Epithelial cell of proximal tubule (primary cell): ENCODE data around the gene CDK6. TPM values are rescaled to one million over a fixed set of nuclear protein-coding genes. Genes with fewer than 3 reads are reported as not detected.

Source experiments
- DNase-seq: peaks from one replicate; pipeline ENCODE4 v3.0.0-alpha.2; 2011; ENCODE audit warnings: low read depth
- H3K4me3 ChIP-seq: 2 replicates; pipeline ENCODE4 v1.5.1; 2011; ENCODE audit warnings: low read depth, mild to moderate bottlenecking, low read length
- total RNA-seq: library from RNA; depleted of rRNA; stranded (reverse); fragments of >200 nt; gene quantifications from 2 replicates; pipeline ENCODE4 v1.2.3, GENCODE V29; 2015
- TF ChIP-seq, protein P1 (sequence below): conservative IDR thresholded peaks from 2 replicates; pipeline ENCODE4 v1.5.1; 2012; ENCODE audit warnings: low read depth, mild to moderate bottlenecking, low read length

The CDK6 gene
- total RNA-seq, 1 donor from 2014 or later, result 99.4 TPM

DNA sequence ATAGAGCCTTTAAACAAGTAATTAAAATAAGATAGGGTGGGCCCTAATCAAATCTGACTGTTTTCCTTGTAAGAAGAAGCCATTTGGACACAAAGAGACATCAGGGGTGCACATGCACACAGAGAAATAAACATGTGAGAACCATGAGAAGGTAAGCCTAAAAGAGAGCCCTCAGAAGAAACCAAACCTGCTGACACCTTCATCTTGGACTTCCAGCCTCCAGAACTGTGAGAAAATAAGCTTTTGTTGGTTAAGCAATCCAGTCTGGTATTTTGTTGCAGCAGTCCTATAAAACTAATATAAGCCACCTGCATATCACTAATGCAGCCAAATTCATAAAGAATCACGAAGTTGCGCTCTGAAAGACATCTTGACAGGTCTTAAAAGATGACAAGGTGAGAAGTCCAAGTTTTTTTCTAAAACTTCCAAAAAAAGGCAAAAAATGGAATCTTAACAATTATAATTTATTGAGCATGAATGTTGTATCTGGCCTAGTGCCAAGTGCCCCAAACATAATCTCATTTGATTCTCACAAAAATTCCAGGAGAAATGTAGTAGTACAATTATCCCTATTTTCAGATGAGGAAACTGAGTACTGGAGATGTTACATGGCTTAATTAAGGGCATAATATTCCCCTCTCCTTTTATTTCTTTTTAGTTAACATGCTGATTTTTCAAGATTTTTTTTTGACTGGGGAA, 211.9 kb downstream of the CDK6 start:
- TF ChIP-seq, protein P1, sequence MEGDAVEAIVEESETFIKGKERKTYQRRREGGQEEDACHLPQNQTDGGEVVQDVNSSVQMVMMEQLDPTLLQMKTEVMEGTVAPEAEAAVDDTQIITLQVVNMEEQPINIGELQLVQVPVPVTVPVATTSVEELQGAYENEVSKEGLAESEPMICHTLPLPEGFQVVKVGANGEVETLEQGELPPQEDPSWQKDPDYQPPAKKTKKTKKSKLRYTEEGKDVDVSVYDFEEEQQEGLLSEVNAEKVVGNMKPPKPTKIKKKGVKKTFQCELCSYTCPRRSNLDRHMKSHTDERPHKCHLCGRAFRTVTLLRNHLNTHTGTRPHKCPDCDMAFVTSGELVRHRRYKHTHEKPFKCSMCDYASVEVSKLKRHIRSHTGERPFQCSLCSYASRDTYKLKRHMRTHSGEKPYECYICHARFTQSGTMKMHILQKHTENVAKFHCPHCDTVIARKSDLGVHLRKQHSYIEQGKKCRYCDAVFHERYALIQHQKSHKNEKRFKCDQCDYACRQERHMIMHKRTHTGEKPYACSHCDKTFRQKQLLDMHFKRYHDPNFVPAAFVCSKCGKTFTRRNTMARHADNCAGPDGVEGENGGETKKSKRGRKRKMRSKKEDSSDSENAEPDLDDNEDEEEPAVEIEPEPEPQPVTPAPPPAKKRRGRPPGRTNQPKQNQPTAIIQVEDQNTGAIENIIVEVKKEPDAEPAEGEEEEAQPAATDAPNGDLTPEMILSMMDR, result no peak
- DNase-seq, result no peak
- H3K4me3 ChIP-seq, result no peak overlapping the region

- TF ChIP-seq, protein P1, result no peak
- H3K4me3 ChIP-seq, result no peak overlapping the region
- DNase-seq, result no peak
Observed at GRCh38 chr7:92623544-92623943, 212.8 kb downstream of the CDK6 start.

- no peak overlapping the region for H3K4me3 ChIP-seq
- TF ChIP-seq, protein P1, result no peak
- DNase-seq, result no peak
Observed at GRCh38 chr7:92622685-92623084, 213.7 kb downstream of the CDK6 start.

GRCh38 chr7:92622030-92622429, 214.3 kb downstream of the CDK6 start:
- H3K4me3 ChIP-seq, result no peak overlapping the region
- no peak for DNase-seq
- TF ChIP-seq, protein P1, result no peak

DNA sequence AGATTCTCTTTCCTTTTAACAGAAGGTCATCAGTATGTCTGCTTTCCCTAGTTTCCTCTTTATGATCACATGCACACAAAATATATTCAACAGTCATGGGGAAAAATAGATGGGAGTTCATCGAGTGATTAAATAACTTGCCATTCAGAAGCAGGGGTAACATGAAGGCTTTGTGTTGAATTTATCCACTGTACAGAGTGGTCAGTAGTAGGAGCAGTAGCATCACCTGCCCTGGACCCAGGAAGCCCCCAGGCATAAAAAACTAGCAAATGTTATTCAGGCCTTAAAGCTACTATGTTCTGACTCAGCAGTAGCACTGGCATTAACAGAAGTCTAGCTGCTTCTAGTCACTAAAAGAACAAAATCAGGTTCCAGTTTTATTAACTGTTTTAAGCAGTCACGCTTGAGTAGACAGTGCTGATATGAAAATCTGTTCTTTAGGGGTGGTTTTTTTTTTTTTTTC, 214.8 kb downstream of the CDK6 start:
- H3K4me3 ChIP-seq, result no peak overlapping the region
- DNase-seq, result no peak

DNA sequence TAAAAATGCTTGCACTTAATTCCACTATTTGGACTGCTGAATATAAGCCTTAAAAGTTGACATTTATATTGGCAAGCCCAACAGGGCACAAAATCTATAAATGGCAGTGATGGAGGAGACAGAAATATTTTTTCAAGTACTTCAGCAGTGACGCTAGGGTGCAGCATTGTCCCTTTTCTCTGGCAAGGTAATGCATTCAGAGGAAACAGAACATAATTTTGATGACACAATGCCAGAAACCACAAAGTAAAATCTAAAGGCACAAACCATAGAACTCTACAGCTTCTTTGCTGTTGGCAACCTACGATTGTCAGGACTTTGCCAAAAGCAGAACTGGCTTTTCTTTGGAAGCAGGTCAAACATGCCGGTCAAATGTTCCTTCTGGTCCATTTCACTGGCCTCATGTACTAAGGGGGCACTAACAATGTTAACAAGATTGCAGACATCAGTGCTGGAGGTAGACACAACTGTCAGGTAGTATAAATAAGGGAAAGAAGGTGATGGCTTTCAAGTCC, 215.3 kb downstream of the CDK6 start:
- DNase-seq, result peak; percentile 60
- no peak overlapping the region for H3K4me3 ChIP-seq
- TF ChIP-seq, protein P1, result peak; percentile 82

More for the DNA sequence above, 214.8 kb downstream of the CDK6 start:
- TF ChIP-seq, protein P1, result no peak

- TF ChIP-seq, protein P1, result peak; percentile 22
- no peak overlapping the region for H3K4me3 ChIP-seq
- DNase-seq, result no peak
Observed at GRCh38 chr7:92615861-92616260, 220.5 kb downstream of the CDK6 start.
